GM13977 (cell line): ENCODE measurements around the gene PTPRCAP.
"Not testable (repeated sequence)": the region's sequence is repeated elsewhere in the genome, so short reads cannot be mapped to it uniquely, and the experiment has no call there.

ENCODE experiments used
- DNase-seq: peaks from one replicate; pipeline ENCODE4 v3.0.0; 2012; ENCODE audit warnings: low spot score
- in situ Hi-C: fragments of 300-500 bp; cut with MboI; formaldehyde crosslinking; loops from one replicate; pipeline ENCODE4 v1.12.0; 2022; ENCODE audit warnings: low sequenced_read_pairs, low pct_unique_long_range_greater_than_20kb, mixed read lengths, inconsistent platforms; ENCODE audit not compliant: unreplicated experiment
- TF ChIP-seq, protein P1 (sequence below): IDR thresholded peaks from 2 replicates; pipeline ENCODE4 v1.5.1; 2012; ENCODE audit warnings: mild to moderate bottlenecking, control low read depth; ENCODE audit not compliant: insufficient read depth; ENCODE audit errors: extremely low read depth, missing control alignments

Gene PTPRCAP, protein sequence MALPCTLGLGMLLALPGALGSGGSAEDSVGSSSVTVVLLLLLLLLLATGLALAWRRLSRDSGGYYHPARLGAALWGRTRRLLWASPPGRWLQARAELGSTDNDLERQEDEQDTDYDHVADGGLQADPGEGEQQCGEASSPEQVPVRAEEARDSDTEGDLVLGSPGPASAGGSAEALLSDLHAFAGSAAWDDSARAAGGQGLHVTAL

DNA sequence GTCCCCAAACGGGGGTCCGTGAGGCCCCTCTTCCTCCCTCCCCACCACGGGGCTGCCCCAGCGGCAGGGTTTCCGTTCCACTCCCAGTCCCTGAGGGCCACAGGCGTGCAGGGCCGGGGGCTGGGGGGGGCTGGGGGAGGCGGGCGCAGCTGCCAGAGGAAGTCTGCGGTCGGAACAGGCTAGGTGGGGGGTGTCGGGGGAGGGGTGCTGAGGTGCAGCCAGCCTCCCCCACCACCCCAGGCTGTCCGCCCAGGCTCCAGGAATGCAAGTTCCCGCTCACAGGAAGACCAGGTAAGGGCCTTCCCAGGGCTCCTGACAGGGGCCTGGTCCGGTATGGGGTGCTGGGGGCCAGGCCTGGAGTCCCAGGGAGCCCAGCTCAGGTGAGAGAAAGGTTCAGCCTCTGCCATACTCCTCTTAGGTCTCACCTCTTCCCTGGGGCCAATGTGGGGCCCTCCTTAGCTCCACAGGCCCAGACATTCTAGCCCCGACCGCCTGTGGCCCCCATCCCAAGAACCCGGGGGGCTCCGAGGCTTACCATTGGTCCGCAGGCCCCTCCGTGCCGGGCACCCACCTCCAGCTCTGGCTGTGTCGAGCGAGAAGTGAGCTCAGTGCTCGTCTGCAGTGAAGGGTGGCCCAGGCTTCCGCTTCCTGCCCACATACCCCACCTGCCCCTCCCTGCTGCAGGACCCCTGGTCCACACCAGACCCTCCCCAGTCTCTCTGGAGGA is at the start of gene PTPRCAP:
TSS of gene PTPRCAP (minus strand) at position 601 of the 727 bp plus-strand sequence. CDS start at position 538, 63 bp downstream.
- DNase-seq, result peak; percentile 85
- TF ChIP-seq, protein P1, sequence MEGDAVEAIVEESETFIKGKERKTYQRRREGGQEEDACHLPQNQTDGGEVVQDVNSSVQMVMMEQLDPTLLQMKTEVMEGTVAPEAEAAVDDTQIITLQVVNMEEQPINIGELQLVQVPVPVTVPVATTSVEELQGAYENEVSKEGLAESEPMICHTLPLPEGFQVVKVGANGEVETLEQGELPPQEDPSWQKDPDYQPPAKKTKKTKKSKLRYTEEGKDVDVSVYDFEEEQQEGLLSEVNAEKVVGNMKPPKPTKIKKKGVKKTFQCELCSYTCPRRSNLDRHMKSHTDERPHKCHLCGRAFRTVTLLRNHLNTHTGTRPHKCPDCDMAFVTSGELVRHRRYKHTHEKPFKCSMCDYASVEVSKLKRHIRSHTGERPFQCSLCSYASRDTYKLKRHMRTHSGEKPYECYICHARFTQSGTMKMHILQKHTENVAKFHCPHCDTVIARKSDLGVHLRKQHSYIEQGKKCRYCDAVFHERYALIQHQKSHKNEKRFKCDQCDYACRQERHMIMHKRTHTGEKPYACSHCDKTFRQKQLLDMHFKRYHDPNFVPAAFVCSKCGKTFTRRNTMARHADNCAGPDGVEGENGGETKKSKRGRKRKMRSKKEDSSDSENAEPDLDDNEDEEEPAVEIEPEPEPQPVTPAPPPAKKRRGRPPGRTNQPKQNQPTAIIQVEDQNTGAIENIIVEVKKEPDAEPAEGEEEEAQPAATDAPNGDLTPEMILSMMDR, result no peak
- in situ Hi-C loops, result no loop called here

DNA sequence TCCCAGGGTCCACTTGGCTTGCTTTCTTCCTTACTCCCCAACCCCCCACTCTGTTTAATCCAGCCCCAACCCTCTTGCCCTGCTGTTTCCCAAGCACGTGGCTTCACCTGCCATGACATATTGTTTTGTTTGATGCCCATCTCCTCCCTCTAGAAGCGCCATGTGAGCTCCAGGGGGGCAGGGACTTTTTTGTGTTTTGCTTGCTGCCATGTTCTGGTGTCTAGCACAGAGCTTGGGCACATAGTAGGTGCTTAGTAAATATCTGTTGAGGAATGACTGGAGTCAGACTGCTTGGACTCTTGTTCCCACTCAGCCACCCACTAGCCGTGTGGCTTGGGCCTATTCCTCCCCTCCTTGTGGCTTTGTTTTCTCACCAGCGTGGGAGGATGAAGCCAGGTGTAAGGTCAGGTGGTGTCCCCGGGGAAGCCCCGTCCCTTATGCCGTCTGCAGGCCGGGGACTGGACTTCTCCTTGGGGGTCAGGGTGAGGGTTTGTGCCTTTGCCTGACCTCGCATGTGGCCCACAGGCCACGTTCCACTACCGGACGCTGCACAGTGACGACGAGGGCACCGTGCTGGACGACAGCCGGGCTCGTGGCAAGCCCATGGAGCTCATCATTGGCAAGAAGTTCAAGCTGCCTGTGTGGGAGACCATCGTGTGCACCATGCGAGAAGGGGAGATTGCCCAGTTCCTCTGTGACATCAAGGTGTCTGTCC is 49.2 kb upstream of the PTPRCAP start:
- TF ChIP-seq, protein P1, result no peak
- peak; percentile 81 for DNase-seq
- in situ Hi-C loops, result no loop called here

DNA sequence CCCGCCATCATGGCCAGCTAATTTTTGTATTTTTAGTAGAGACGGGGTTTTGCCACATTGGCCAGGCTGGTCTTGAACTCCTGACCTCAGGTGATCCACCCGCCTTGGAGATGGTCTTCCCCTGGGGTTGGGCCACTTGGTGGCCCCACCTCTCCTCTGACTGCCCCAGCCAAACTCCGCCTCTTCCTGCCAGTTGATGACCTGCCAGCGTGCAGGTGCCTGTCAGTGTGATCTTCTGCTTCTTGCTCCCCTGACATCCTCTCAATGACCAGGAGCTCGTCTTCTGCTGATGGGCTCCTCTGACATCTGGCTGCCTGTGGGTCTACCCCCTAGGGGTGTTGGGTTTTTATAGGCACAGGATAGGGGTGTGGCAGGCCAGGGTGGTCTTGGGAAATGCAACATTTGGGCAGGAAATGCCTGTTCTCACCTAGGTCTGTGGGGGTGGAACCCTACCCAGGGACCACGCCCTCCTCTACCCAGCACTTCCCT is 48.4 kb upstream of the PTPRCAP start:
- in situ Hi-C loops, result not testable (repeated sequence)
- peak; percentile 76 for DNase-seq

DNA sequence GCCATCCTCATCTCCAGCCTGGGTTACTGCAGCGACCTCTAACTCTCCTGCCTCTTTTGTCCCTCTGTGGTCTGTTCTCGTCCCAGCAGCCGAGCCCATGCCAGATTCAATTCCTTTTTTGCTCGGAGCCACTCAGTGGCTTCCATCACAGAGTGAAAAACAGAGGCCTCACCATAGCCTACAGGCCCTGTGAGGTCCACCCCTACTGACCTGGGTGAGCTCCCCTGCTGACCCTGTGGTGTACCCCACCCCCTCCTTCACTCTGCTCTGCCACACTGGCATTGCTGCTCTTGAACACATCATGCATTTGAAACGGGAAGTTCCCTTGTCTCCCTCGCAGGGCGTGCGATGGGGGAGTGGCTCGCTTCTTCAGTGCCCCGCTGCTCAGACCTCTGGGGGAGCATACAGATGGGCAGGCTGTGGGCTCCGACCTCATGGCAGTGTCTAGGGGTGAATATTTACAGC is 47.4 kb upstream of the PTPRCAP start:
- in situ Hi-C loops, result no loop called here
- DNase-seq, result no peak
- TF ChIP-seq, protein P1, result no peak

DNA sequence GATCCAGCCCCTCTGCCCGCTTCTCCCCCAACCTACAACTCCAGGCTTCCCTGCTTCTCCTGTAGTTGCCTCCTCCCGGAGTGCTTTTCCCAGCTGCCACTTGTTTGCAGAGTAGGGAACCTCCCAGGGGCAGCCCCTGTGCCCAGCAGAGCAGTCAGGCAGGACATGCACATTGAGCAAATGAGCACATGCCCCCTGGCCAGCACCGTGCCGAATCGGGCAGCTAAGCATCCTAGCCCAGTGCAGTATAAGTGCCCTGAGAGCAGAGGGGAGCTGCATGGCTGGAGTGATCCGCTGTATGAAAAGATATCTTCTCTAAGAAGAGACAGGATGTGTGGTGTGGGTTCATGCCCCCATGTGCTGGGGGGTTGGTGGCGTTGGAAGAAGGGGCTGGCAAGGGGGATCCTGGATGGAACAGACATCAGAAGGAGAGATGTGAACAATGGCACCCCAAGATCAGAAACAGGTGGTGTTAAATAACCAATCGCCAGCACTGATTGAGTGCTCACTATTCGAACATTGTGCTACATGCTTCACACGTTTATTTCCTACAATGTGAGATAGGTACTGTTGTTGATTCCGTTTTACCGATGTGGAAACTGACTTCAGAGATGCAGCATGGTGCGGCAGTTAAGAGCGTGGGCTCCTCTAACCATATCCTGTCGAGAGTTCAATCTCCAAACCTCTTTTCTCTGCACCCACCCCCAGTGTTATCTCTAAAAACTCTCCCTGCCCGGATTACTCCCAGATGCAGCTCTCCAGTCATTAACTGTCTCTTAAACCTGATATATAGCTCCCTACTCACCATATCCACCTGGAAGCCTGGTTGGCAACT is 46.6 kb upstream of the PTPRCAP start:
- no peak for DNase-seq
- in situ Hi-C loops, result no loop called here
- TF ChIP-seq, protein P1, result no peak

DNA sequence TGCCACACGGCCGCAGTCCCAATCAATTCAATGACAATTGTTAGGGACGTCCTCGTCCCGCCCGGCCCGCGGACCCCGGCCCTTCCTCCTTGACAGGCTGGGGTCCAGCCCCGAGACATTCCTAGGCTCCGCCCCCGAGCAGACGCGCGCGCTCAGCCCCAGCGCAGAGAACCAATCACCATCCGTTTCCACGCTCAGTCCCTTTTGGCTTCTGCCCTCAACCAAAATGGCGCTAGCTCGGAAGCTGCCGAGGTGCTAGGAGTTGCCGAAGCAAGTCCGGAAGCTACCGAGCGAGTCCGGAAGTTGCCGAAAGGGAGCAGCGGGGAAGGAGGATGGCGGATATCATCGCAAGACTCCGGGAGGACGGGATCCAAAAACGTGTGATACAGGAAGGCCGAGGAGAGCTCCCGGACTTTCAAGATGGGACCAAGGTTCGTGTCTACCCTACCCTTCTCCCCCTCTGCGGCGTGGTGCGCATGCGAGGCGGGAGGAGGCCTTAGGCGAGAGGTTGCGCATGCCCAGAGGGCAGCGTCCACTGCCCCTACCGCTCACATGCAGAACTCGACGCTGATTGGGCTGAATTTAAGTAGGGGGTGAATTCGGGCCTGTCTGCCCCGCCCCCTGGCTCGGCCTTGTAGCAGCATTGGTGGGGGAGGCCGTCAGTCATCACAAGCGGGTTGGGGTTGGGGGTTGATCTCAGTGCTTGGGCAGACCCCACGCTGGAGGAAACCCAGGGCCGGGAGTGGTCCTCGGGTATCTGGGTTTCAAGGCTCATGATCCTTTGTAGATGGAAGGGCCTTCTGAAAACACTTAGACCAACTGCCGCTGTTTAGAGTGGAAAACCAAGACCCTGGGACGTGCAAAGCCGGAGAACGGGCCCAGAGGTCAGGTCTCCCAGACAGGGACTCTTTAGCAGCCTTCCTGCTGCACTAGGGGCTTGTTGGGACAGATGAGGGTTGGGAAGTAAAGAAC is 45.6 kb upstream of the PTPRCAP start, which contains the start of gene AIP:
TSS of gene AIP (plus strand) at position 200 of the 972 bp plus-strand sequence. CDS start at position 333, 133 bp downstream.
- TF ChIP-seq, protein P1, result peak; percentile 8
- in situ Hi-C loops, result no loop called here
- DNase-seq, result peak; percentile 95
